Loucy (cell line): ENCODE results near the gene MEGF6.

ENCODE experiments used
- H2AFZ ChIP-seq: fragments of 200-600 bp; sonication (generic); 2 replicates; pipeline ENCODE4 v1.6.0; 2016; ENCODE audit warnings: antibody characterized with exemption, mild to moderate bottlenecking, low read length, moderate library complexity
- H3F3A ChIP-seq: fragments of 200-600 bp; 2 replicates; pipeline ENCODE4 v1.6.0; 2016; ENCODE audit warnings: antibody characterized with exemption, low read depth, mild to moderate bottlenecking
- H3K27me3 ChIP-seq: fragments of 200-600 bp; sonication (generic); 2 replicates; pipeline ENCODE4 v1.6.1; 2014; ENCODE audit warnings: low read length, mild to moderate bottlenecking; ENCODE audit not compliant: insufficient read depth, poor library complexity, severe bottlenecking
- H3K36me3 ChIP-seq: fragments of 200-600 bp; sonication (generic); 2 replicates; pipeline ENCODE4 v1.6.1; 2016; ENCODE audit warnings: low read length; ENCODE audit not compliant: insufficient read depth
- H3K4me1 ChIP-seq: fragments of 200-600 bp; sonication (generic); 2 replicates; pipeline ENCODE4 v1.5.1; 2014; ENCODE audit warnings: low read length, mild to moderate bottlenecking; ENCODE audit not compliant: insufficient read depth, poor library complexity, severe bottlenecking
- H3K4me2 ChIP-seq: fragments of 200-600 bp; sonication (generic); 2 replicates; pipeline ENCODE4 v1.6.0; 2014; ENCODE audit warnings: antibody characterized with exemption, low read length, low read depth, mild to moderate bottlenecking; ENCODE audit not compliant: poor library complexity, severe bottlenecking
- H3K4me3 ChIP-seq: fragments of 200-600 bp; sonication (generic); 2 replicates; pipeline ENCODE4 v1.5.1; 2014; ENCODE audit warnings: low read length, mild to moderate bottlenecking, mixed read lengths; ENCODE audit not compliant: poor library complexity, severe bottlenecking
- H3K79me2 ChIP-seq: fragments of 200-600 bp; sonication (generic); 2 replicates; pipeline ENCODE4 v1.6.1; 2014; ENCODE audit warnings: low read length; ENCODE audit not compliant: insufficient read depth
- H3K9ac ChIP-seq: fragments of 200-600 bp; sonication (generic); 2 replicates; pipeline ENCODE4 v1.6.0; 2014; ENCODE audit warnings: mild to moderate bottlenecking, low read depth, low read length, moderate library complexity; ENCODE audit not compliant: poor library complexity, severe bottlenecking
- H3K9me2 ChIP-seq: fragments of 200-600 bp; sonication (generic); replicated peaks from 2 replicates; pipeline ENCODE4 v1.6.1; 2016; ENCODE audit warnings: low read depth, low read length, mixed read lengths
- H3K9me3 ChIP-seq: fragments of 200-600 bp; sonication (generic); 2 replicates; pipeline ENCODE4 v1.6.1; 2014; ENCODE audit warnings: mild to moderate bottlenecking, antibody characterized with exemption, low read length, low read depth; ENCODE audit not compliant: insufficient read depth
- H4K20me1 ChIP-seq: fragments of 200-600 bp; sonication (generic); 2 replicates; pipeline ENCODE4 v1.6.0; 2014; ENCODE audit warnings: antibody characterized with exemption, low read length, mild to moderate bottlenecking; ENCODE audit not compliant: insufficient read depth, poor library complexity, severe bottlenecking
- EZH2phosphoT487 ChIP-seq: fragments of 200-600 bp; IDR thresholded peaks from 2 replicates; pipeline ENCODE4 v1.6.1; 2018; ENCODE audit warnings: antibody characterized with exemption, mild to moderate bottlenecking, moderate library complexity, borderline replicate concordance
- TF ChIP-seq, protein P1 (sequence below): fragments of 200-600 bp; sonication (generic); conservative IDR thresholded peaks from 2 replicates; pipeline ENCODE4 v1.5.1; 2014; ENCODE audit warnings: mild to moderate bottlenecking, antibody characterized with exemption, low read length

Gene MEGF6

DNA sequence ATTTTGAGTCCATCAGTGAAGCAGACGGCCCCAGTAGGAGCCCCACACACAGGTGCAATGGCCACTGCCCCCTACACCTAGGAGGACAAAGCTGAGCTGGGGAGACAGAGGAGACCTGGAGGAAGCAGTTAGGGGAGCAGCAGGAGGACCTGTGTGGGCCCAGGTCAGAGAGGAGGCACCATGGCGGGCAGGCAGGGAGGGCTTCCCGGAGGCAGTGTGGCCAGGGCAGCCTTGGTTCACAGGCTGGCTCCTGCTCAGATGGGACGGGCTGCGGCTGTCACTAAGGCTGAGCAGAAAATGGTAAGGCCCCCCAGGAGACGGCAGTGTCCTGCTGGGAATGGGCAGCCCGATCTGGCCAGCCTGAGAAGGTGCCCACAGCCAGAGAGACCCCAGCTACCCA lies 15.4 kb downstream of the MEGF6 start:
- Histone ChIP-seq H3K27me3 (no peaks in the 10 kb centered on the region), H3K9ac (no peak overlapping the region), H3K36me3 (no peaks in the 10 kb centered on the region), H3K9me3 (no peaks in the 10 kb centered on the region), H4K20me1 (no peaks in the 10 kb centered on the region), H3K4me3 (no peak overlapping the region), H3K4me1 (peaks cover 39% of the 10 kb centered on the region), H3K9me2 (no peaks in the 10 kb centered on the region), H3F3A (no peaks in the 10 kb centered on the region), H3K4me2 (no peak overlapping the region), H2AFZ (no peak overlapping the region), H3K79me2 (peaks cover 20% of the 10 kb centered on the region; the same call in 1 of the 2 replicates)
- TF ChIP-seq, protein P1, sequence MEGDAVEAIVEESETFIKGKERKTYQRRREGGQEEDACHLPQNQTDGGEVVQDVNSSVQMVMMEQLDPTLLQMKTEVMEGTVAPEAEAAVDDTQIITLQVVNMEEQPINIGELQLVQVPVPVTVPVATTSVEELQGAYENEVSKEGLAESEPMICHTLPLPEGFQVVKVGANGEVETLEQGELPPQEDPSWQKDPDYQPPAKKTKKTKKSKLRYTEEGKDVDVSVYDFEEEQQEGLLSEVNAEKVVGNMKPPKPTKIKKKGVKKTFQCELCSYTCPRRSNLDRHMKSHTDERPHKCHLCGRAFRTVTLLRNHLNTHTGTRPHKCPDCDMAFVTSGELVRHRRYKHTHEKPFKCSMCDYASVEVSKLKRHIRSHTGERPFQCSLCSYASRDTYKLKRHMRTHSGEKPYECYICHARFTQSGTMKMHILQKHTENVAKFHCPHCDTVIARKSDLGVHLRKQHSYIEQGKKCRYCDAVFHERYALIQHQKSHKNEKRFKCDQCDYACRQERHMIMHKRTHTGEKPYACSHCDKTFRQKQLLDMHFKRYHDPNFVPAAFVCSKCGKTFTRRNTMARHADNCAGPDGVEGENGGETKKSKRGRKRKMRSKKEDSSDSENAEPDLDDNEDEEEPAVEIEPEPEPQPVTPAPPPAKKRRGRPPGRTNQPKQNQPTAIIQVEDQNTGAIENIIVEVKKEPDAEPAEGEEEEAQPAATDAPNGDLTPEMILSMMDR: no peak
- TF ChIP-seq EZH2phosphoT487: no peak

DNA sequence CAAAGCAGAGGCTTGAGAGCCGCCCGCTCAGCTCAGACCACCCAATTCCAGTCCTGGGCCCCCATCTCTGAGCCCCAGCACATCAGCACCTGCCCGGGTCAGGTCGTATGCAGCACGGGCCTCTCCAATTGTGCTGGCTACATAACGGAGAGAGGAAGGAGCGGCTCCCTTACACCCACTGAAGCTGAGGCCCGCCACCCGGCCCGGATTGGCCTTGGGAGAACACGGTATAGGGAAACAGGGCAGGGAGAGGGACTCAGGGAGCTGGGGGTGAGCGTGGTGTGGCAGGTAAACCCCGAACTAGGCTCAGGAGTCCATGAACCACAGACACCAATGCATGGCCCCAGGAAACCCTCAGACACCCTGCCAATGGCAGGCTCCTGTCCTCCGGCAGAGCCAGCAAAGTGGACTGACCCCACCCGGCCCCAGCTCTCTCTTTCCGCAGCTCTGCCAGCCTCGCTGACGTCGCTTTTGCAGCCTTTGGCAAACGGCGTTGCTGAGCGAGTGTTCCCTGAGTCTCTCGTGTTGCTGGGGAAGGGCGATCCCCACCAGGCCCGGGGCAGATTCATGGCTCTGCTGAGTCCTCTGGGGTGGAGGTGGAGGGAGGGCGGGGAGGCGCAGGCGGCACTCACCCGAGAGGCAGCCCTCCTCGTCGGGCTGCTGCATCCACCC lies 16.5 kb downstream of the MEGF6 start:
- Histone ChIP-seq H3K4me2 (no peak overlapping the region), H3K9me2 (no peaks in the 10 kb centered on the region), H3K9me3 (no peaks in the 10 kb centered on the region), H3F3A (no peaks in the 10 kb centered on the region), H4K20me1 (no peaks in the 10 kb centered on the region), H2AFZ (no peak overlapping the region), H3K36me3 (no peaks in the 10 kb centered on the region), H3K4me3 (no peak overlapping the region), H3K4me1 (peaks cover 34% of the 10 kb centered on the region), H3K9ac (no peak overlapping the region), H3K79me2 (peaks cover 12% of the 10 kb centered on the region; the same call in 1 of the 2 replicates), H3K27me3 (no peaks in the 10 kb centered on the region)
- TF ChIP-seq, protein P1: no peak
- no peak for TF ChIP-seq EZH2phosphoT487

- Histone ChIP-seq H3K9ac (no peak overlapping the region), H2AFZ (no peak overlapping the region), H3K36me3 (no peaks in the 10 kb centered on the region), H3K27me3 (no peaks in the 10 kb centered on the region), H3K4me3 (no peak overlapping the region), H3K9me2 (no peaks in the 10 kb centered on the region), H3F3A (no peaks in the 10 kb centered on the region), H3K4me2 (no peak overlapping the region), H3K4me1 (peaks cover 23% of the 10 kb centered on the region), H3K9me3 (no peaks in the 10 kb centered on the region), H3K79me2 (peaks cover 2% of the 10 kb centered on the region; the same call in 1 of the 2 replicates), H4K20me1 (no peaks in the 10 kb centered on the region)
- TF ChIP-seq EZH2phosphoT487: no peak
- TF ChIP-seq, protein P1: no peak
Measured at GRCh38 chr1:3593745-3594144, 17.6 kb downstream of the MEGF6 start.
